Measurements from ENCODE around the gene RDH11.

Gene RDH11

GRCh38 chr14:67646131-67646530 lies 49.4 kb downstream of the RDH11 start:
- FAIRE-seq: no peak
- no peak for DNase-seq (ENCODE audit: insufficient read length, low spot score)
- TF ChIP-seq CTCF (IDR thresholded peaks at IDR 0.05; ENCODE audit: insufficient read depth, missing control alignments): no peak

GRCh38 chr14:67645414-67645813 lies 50.1 kb downstream of the RDH11 start:
- DNase-seq (ENCODE audit: insufficient read length, low spot score): no peak
- TF ChIP-seq CTCF (IDR thresholded peaks at IDR 0.05; ENCODE audit: insufficient read depth, missing control alignments): no peak
- no peak for FAIRE-seq

GRCh38 chr14:67644428-67644827 lies 51.1 kb downstream of the RDH11 start:
- TF ChIP-seq CTCF (IDR thresholded peaks at IDR 0.05; ENCODE audit: insufficient read depth, missing control alignments): no peak
- FAIRE-seq (no peak), DNase-seq (ENCODE audit: insufficient read length, low spot score) (no peak)

- no peak for TF ChIP-seq CTCF (IDR thresholded peaks at IDR 0.05; ENCODE audit: insufficient read depth, missing control alignments)
- no peak for DNase-seq (ENCODE audit: insufficient read length, low spot score)
- FAIRE-seq: no peak
Observed at GRCh38 chr14:67643713-67644112, 51.9 kb downstream of the RDH11 start.

- FAIRE-seq (peak; percentile 32), DNase-seq (ENCODE audit: insufficient read length, low spot score) (no peak)
- no peak for TF ChIP-seq CTCF (IDR thresholded peaks at IDR 0.05; ENCODE audit: insufficient read depth, missing control alignments)
Observed at GRCh38 chr14:67641902-67642749, 53.4 kb downstream of the RDH11 start.

- no peak for DNase-seq (ENCODE audit: insufficient read length, low spot score)
- no peak for FAIRE-seq
- no peak for TF ChIP-seq CTCF (IDR thresholded peaks at IDR 0.05; ENCODE audit: insufficient read depth, missing control alignments)
Observed at GRCh38 chr14:67641480-67641879, 54.1 kb downstream of the RDH11 start.

- DNase-seq (ENCODE audit: insufficient read length, low spot score) (no peak), FAIRE-seq (no peak)
- no peak for TF ChIP-seq CTCF (IDR thresholded peaks at IDR 0.05; ENCODE audit: insufficient read depth, missing control alignments)
Observed at GRCh38 chr14:67638642-67639041, 56.9 kb downstream of the RDH11 start.
